ENCODE results near the gene NAAA. TPM values are rescaled to one million over a fixed set of nuclear protein-coding genes. Genes with fewer than 3 reads are reported as not detected.

Gene NAAA
- total and polyA plus RNA-seq, 2 of the 4 experiments (the other 2 are of a cell fraction) = 17.6 to 26.4 TPM

GRCh38 chr4:75898536-75898935, 42.3 kb downstream of the NAAA start:
- no peak overlapping the region for H2AK5ac ChIP-seq (ENCODE audit: low read depth, low read length)
- H3K4me3 ChIP-seq (ENCODE audit: insufficient read depth, low read depth, low read length) = no peak overlapping the region
- no peak for ATAC-seq (ENCODE audit: low read depth)
- H2BK120ac ChIP-seq (ENCODE audit: low read depth, low read length) = no peak overlapping the region
- no peak overlapping the region for H3K4ac ChIP-seq (ENCODE audit: low read depth, low read length)
- no peak overlapping the region for H3K56ac ChIP-seq (ENCODE audit: extremely low read depth, insufficient read depth, low read length)
- in situ Hi-C loops (cut with MboI; ENCODE audit: low sequenced_read_pairs) = loop anchor here (10.0 kb wide), 1 partner anchor 176 kb away; the partner anchor contains the start of gene ART3
- no peaks in the 10 kb centered on the region for H4K20me1 ChIP-seq (ENCODE audit: insufficient read depth, low read length)
- BruUV-seq (replicated peaks) = no TSS peak
- no peak overlapping the region for H2AFZ ChIP-seq (replicated peaks; ENCODE audit: low read length, poor library complexity)
- H4K8ac ChIP-seq (ENCODE audit: low read depth in 2 of 2, low read length in 2 of 2) = no peak overlapping the region
- H2BK20ac ChIP-seq (ENCODE audit: low read depth, low read length) = no peak overlapping the region
- H3K18ac ChIP-seq (ENCODE audit: low read depth, low read length) = no peak overlapping the region
- H3K9me1 ChIP-seq (ENCODE audit: insufficient read depth, low read length) = no peaks in the 10 kb centered on the region
- H4K91ac ChIP-seq (ENCODE audit: insufficient read depth, low read depth, low read length) = no peak overlapping the region
- no peak for DNase-seq
- no peaks in the 10 kb centered on the region for H3K79me1 ChIP-seq (ENCODE audit: low read depth in 1 of 2, low read length in 2 of 2)
- no peak overlapping the region for H3K9ac ChIP-seq (ENCODE audit: low read depth, low read length)
- no peak overlapping the region for H2BK15ac ChIP-seq (ENCODE audit: low read depth, low read length)
- H3K14ac ChIP-seq (replicated peaks; ENCODE audit: low read depth, low read length) = no peak overlapping the region
- H3K9me3 ChIP-seq (ENCODE audit: control insufficient read depth, insufficient read depth, low read length) = no peaks in the 10 kb centered on the region
- intact Hi-C loops (cut with micrococcal nuclease) = loop anchor here (10.0 kb wide), 1 partner anchor 186 kb away; no protein-coding TSS in a partner anchor
- dilution Hi-C loops (cut with HindIII; ENCODE audit: low sequenced_read_pairs, unreplicated experiment) = no loop called here
- H3K4me1 ChIP-seq (ENCODE audit: control insufficient read depth, insufficient read depth, low read length) = no peaks in the 10 kb centered on the region
- CTCF ChIA-PET = no interaction called here
- H3K36me3 ChIP-seq (ENCODE audit: control insufficient read depth, insufficient read depth, low read length) = no peaks in the 10 kb centered on the region
- H3K23ac ChIP-seq (ENCODE audit: low read depth, low read length) = no peak overlapping the region
- H2AK9ac ChIP-seq (replicated peaks; ENCODE audit: low read depth, low read length, poor library complexity) = no peak overlapping the region
- no peak overlapping the region for H3K27ac ChIP-seq (ENCODE audit: insufficient read depth, low read length)
- no peak overlapping the region for H2BK5ac ChIP-seq (ENCODE audit: low read depth, low read length, poor library complexity, severe bottlenecking)
- no peak overlapping the region for H4K5ac ChIP-seq (ENCODE audit: low read depth, low read length)
- TF ChIP-seq MAFK (IDR thresholded peaks at IDR 0.05; ENCODE audit: low read depth, low read length) = peak; percentile 88
- TF ChIP-seq CEBPB (IDR thresholded peaks at IDR 0.05; ENCODE audit: low read depth, low read length) = no peak
- no peak for TF ChIP-seq USF2 (IDR thresholded peaks at IDR 0.05; ENCODE audit: low read depth, low read length)
- TF ChIP-seq NFE2L2 (IDR thresholded peaks at IDR 0.05; ENCODE audit: low read depth, low read length) = no peak
- TF ChIP-seq CHD1 (IDR thresholded peaks at IDR 0.05; ENCODE audit: low read depth, low read length) = no peak
- no peak overlapping the region for H3K4me2 ChIP-seq (ENCODE audit: low read depth, low read length)
- H3K27me3 ChIP-seq (ENCODE audit: control insufficient read depth, insufficient read depth, low read length) = peaks cover 5% of the 10 kb centered on the region
- POLR2A ChIA-PET (ENCODE audit: unreplicated experiment) = no interaction called here

All from IMR-90 (cell line).